Fibroblast of lung (primary cell): Measurements from ENCODE around the gene EGLN2. TPM values are rescaled to one million over a fixed set of nuclear protein-coding genes. Genes with fewer than 3 reads are reported as not detected.

Source experiments
- DNase-seq, 2 donors: peaks; one replicate each; pipeline versions ENCODE4 v3.0.0 to v3.0.0-alpha.2; 2010; ENCODE audit warnings: low read depth in 2 of 2
- H2AFZ ChIP-seq: 2 replicates; pipeline ENCODE4 v1.5.1; 2012; ENCODE audit warnings: low read length, control low read depth, inconsistent platforms
- H3K27ac ChIP-seq: 2 replicates; pipeline ENCODE4 v1.5.1; 2011; ENCODE audit warnings: low read length, control low read depth; ENCODE audit not compliant: insufficient read depth
- H3K27me3 ChIP-seq: 2 replicates; pipeline ENCODE4 v1.5.1; 2011; ENCODE audit warnings: mild to moderate bottlenecking, low read length; ENCODE audit not compliant: control insufficient read depth, insufficient read depth
- H3K36me3 ChIP-seq: 2 replicates; pipeline ENCODE4 v1.5.1; 2011; ENCODE audit warnings: low read length; ENCODE audit not compliant: control insufficient read depth, insufficient read depth
- H3K4me1 ChIP-seq: 2 replicates; pipeline ENCODE4 v1.5.1; 2011; ENCODE audit warnings: low read length; ENCODE audit not compliant: control insufficient read depth, insufficient read depth; ENCODE audit errors: extremely low read depth
- H3K4me2 ChIP-seq: 2 replicates; pipeline ENCODE4 v1.5.1; 2011; ENCODE audit warnings: low read length, control low read depth; ENCODE audit not compliant: insufficient read depth; ENCODE audit errors: extremely low read depth
- H3K4me3 ChIP-seq, 4 experiments: fragments of 200-600 bp in 1 of 4; sonication (generic) in 1 of 4; replicated peaks in 1 of 4; 2 replicates each; pipeline ENCODE4 v1.5.1; 2011 to 2016; ENCODE audit warnings: low read length in 4 of 4, low read depth in 3 of 4, mild to moderate bottlenecking in 3 of 4, control low read depth in 2 of 4, inconsistent platforms in 1 of 4, mixed read lengths in 1 of 4; ENCODE audit not compliant: insufficient read depth in 1 of 4; ENCODE audit errors: control extremely low read depth in 1 of 4
- H3K79me2 ChIP-seq: 2 replicates; pipeline ENCODE4 v1.5.1; 2012; ENCODE audit warnings: mild to moderate bottlenecking, low read length, inconsistent platforms; ENCODE audit not compliant: control insufficient read depth, insufficient read depth
- H3K9ac ChIP-seq: 2 replicates; pipeline ENCODE4 v1.5.1; 2011; ENCODE audit warnings: mild to moderate bottlenecking, low read length, control low read depth; ENCODE audit not compliant: insufficient read depth
- H3K9me3 ChIP-seq: 2 replicates; pipeline ENCODE4 v1.5.1; 2012; ENCODE audit warnings: low read depth, low read length; ENCODE audit not compliant: control insufficient read depth, insufficient read depth
- H4K20me1 ChIP-seq: 2 replicates; pipeline ENCODE4 v1.5.1; 2011; ENCODE audit warnings: low read length; ENCODE audit not compliant: control insufficient read depth, insufficient read depth; ENCODE audit errors: extremely low read depth
- EZH2 ChIP-seq: IDR thresholded peaks from 2 replicates; pipeline ENCODE4 v1.5.1; 2012; ENCODE audit warnings: low read length, control low read depth, mild to moderate bottlenecking; ENCODE audit errors: missing control alignments
- polyA plus RNA-seq, 2 donors: library from polyadenylated mRNA; depleted of rRNA in 1 of 2; stranded (reverse) in 1 of 2; unstranded in 1 of 2; fragments of >200 nt; gene quantifications; 2 replicates each; pipeline ENCODE4 v1.2.1, GENCODE V29; 2011 to 2012; ENCODE audit warnings: missing spikeins in 1 of 2
- total RNA-seq: library from RNA; depleted of rRNA; stranded (reverse); fragments of >200 nt; gene quantifications from 2 replicates; pipeline ENCODE4 v1.2.1, GENCODE V29; 2014
- TF ChIP-seq, protein P1 (sequence below), 2 donors: IDR thresholded peaks in 1 of 2; conservative IDR thresholded peaks in 1 of 2; 1 replicate in 1 of 2; 2 replicates in 1 of 2; pipeline ENCODE4 v1.5.1; 2011 to 2012; ENCODE audit warnings: low read length in 2 of 2, control low read depth in 1 of 2, inconsistent platforms in 1 of 2, low read depth in 1 of 2, mild to moderate bottlenecking in 1 of 2

EGLN2 gene
- total and polyA plus RNA-seq, 2 donors (not counting 1 experiment from before 2014, with no cell fraction given), result 27.3 to 106 TPM

DNA sequence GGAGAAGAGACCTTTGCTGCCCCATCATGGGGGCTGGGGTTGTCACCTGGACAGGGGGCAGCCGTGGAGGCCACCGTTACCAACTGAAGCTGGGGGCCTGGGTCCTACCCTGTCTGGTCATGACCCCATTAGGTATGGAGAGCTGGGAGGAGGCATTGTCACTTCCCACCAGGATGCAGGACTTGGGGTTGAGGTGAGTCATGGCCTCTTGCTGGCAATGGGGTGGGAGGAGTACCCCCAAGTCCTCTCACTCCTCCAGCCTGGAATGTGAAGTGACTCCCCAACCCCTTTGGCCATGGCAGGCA is 9.0 kb downstream of the EGLN2 start:
- H3K79me2 ChIP-seq, result peaks cover 59% of the 10 kb centered on the region
- H3K4me2 ChIP-seq, result no peak overlapping the region
- DNase-seq, result no peak
- H3K9ac ChIP-seq, result no peak overlapping the region
- H3K27me3 ChIP-seq, result no peaks in the 10 kb centered on the region
- no peak for TF ChIP-seq EZH2
- TF ChIP-seq, protein P1, sequence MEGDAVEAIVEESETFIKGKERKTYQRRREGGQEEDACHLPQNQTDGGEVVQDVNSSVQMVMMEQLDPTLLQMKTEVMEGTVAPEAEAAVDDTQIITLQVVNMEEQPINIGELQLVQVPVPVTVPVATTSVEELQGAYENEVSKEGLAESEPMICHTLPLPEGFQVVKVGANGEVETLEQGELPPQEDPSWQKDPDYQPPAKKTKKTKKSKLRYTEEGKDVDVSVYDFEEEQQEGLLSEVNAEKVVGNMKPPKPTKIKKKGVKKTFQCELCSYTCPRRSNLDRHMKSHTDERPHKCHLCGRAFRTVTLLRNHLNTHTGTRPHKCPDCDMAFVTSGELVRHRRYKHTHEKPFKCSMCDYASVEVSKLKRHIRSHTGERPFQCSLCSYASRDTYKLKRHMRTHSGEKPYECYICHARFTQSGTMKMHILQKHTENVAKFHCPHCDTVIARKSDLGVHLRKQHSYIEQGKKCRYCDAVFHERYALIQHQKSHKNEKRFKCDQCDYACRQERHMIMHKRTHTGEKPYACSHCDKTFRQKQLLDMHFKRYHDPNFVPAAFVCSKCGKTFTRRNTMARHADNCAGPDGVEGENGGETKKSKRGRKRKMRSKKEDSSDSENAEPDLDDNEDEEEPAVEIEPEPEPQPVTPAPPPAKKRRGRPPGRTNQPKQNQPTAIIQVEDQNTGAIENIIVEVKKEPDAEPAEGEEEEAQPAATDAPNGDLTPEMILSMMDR (conservative IDR thresholded peaks at IDR 0.05 in 1 of 2, IDR thresholded peaks at IDR 0.05 in 1 of 2; ENCODE audit: low read depth in 1 of 2, low read length in 2 of 2), result no peak
- no peak overlapping the region for H3K4me3 ChIP-seq
- H4K20me1 ChIP-seq, result peaks cover 3% of the 10 kb centered on the region
- peaks cover 28% of the 10 kb centered on the region for H3K4me1 ChIP-seq
- H3K36me3 ChIP-seq, result peaks cover 34% of the 10 kb centered on the region
- H3K9me3 ChIP-seq, result no peaks in the 10 kb centered on the region
- H3K27ac ChIP-seq, result no peak overlapping the region
- no peak overlapping the region for H2AFZ ChIP-seq

DNA sequence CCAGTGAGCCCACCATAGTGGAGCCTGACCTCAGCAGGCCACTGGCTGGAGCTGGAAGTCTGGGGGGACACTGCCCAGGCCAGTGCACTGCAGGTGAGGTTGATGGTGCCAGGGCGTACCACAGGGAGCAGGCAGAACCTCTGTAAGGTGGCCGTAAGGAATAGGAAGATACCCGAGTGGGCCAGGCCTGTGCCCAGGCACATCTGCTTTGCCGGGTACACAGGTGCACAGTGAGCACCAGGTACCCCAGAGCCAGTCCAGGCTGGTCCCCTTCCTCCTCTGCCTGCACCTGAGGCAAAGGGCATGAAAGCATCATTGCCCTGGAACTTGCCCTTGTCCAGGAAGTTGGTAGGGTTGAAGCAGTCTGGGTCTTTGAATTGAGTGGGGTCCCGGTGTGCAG is 9.5 kb downstream of the EGLN2 start:
- Histone ChIP-seq H3K36me3 (peaks cover 30% of the 10 kb centered on the region), H3K9me3 (no peaks in the 10 kb centered on the region), H3K27ac (no peak overlapping the region), H3K27me3 (no peaks in the 10 kb centered on the region), H2AFZ (no peak overlapping the region), H3K9ac (no peak overlapping the region), H3K4me1 (peaks cover 25% of the 10 kb centered on the region), H3K4me2 (no peak overlapping the region), H3K79me2 (peaks cover 53% of the 10 kb centered on the region), H4K20me1 (peaks cover 3% of the 10 kb centered on the region), H3K4me3 (no peak overlapping the region)
- no peak for DNase-seq
- TF ChIP-seq EZH2, result no peak
- TF ChIP-seq, protein P1 (conservative IDR thresholded peaks at IDR 0.05 in 1 of 2, IDR thresholded peaks at IDR 0.05 in 1 of 2; ENCODE audit: low read depth in 1 of 2, low read length in 2 of 2), result no peak

DNA sequence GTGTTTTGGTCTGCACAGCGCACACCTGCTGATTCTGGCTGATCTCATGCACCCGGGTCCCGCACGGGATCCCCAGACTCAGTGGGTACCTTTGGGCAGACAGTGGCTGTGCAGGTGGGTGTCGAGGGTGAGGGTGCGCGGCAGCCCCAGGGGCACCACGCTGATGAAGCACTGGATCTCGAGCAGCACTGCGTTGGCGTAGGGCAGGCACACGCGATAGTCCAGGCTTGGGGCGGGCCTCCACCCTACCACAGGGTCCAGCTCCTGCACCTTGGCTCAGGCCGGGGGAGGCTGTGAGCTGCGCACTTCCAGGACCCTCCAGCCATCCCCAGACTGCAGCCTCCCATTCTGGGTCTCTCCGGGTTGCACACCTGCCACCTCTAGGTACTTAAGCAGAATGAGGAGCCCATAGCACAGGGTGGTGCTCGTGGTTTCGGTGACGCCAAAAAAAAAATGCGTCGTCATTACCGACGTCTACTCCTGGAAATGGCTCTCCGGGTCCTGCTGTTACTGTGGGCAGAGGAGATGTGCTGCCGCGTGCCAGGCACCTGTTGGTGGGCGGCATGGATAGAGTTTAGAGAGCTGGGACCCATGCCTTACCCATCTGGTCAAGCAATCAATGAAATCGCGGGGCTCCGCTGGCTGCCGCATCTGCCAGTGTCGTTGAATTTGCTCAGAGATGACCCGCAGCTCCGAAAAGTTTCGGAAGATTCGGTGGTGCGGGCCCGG is 10.5 kb downstream of the EGLN2 start:
- peaks cover 43% of the 10 kb centered on the region for H3K79me2 ChIP-seq
- H3K4me2 ChIP-seq, result no peak overlapping the region
- no peaks in the 10 kb centered on the region for H3K9me3 ChIP-seq
- no peak overlapping the region for H3K27ac ChIP-seq
- peaks cover 26% of the 10 kb centered on the region for H3K36me3 ChIP-seq
- H3K4me3 ChIP-seq, result no peak overlapping the region
- H3K27me3 ChIP-seq, result no peaks in the 10 kb centered on the region
- no peak for TF ChIP-seq EZH2
- TF ChIP-seq, protein P1 (conservative IDR thresholded peaks at IDR 0.05 in 1 of 2, IDR thresholded peaks at IDR 0.05 in 1 of 2; ENCODE audit: low read depth in 1 of 2, low read length in 2 of 2), result no peak
- H3K4me1 ChIP-seq, result peaks cover 18% of the 10 kb centered on the region
- H2AFZ ChIP-seq, result no peak overlapping the region
- no peaks in the 10 kb centered on the region for H4K20me1 ChIP-seq
- H3K9ac ChIP-seq, result no peak overlapping the region
- DNase-seq, result no peak
